K562 (cell line): ENCODE measurements around the gene RACK1. TPM values are rescaled to one million over a fixed set of nuclear protein-coding genes. Genes with fewer than 3 reads are reported as not detected.

Experiments used
- CSDE1 ChIP-seq, 2 experiments: fragments of 450-650 bp; IDR thresholded peaks; 2 replicates each; pipeline ENCODE4 v1.6.1; 2016; ENCODE audit warnings: mild to moderate bottlenecking in 1 of 2
- FUS ChIP-seq: fragments of 200-400 bp; formaldehyde crosslinking; optimal IDR thresholded peaks from 2 replicates; pipeline ENCODE3; 2017; ENCODE audit warnings: low read depth, low read length
- HMGN3 ChIP-seq: IDR thresholded peaks from 2 replicates; pipeline ENCODE4 v1.6.1; 2011; ENCODE audit warnings: borderline replicate concordance, low read depth, mild to moderate bottlenecking, mixed read lengths, low read length; ENCODE audit not compliant: insufficient read length; ENCODE audit errors: extremely low read depth
- KLF13 ChIP-seq: fragments of 450-650 bp; IDR thresholded peaks from 2 replicates; pipeline ENCODE4 v1.6.1; 2016; ENCODE audit warnings: missing genetic modification characterization, low read depth, mild to moderate bottlenecking, missing compliant biosample characterization, moderate library complexity, borderline replicate concordance
- TCF3 ChIP-seq: sonication (generic); formaldehyde crosslinking; IDR thresholded peaks from 2 replicates; pipeline ENCODE4 v1.4.0; 2020; ENCODE audit warnings: mild to moderate bottlenecking, missing genetic modification reagents
- TOE1 ChIP-seq, 2 experiments: fragments of 450-650 bp in 1 of 2; sonication (generic) in 1 of 2; formaldehyde crosslinking in 1 of 2; IDR thresholded peaks; 2 replicates each; pipeline versions ENCODE4 v1.7.1 to v1.8.0; 2016 to 2022; ENCODE audit warnings: borderline replicate concordance in 2 of 2, mild to moderate bottlenecking in 2 of 2, antibody characterized with exemption in 1 of 2, inconsistent platforms in 1 of 2, low read depth in 1 of 2, missing genetic modification reagents in 1 of 2, moderate library complexity in 1 of 2
- WHSC1 ChIP-seq: IDR thresholded peaks from one replicate; pipeline ENCODE4 v1.6.1; 2012; ENCODE audit warnings: low read length, control low read depth, inconsistent platforms
- polyA plus RNA-seq, 8 experiments: library from polyadenylated mRNA; depleted of rRNA in 4 of 8; stranded (reverse) in 5 of 8; unstranded in 3 of 8; fragments of >200 nt; fragmentation: Nextera tagmentation in 2 of 8; fragmentation: Illumina TruSeq in 1 of 8; extraction: Ambion mirVana in 2 of 8; extraction: Trizol in 1 of 8; gene quantifications; 2 replicates each; pipeline versions ENCODE4 v1.2.1 to v1.2.3, GENCODE V29; 2011 to 2014; ENCODE audit warnings: inconsistent platforms in 1 of 8, missing spikeins in 1 of 8
- total RNA-seq, 7 experiments: library from RNA; depleted of rRNA in 6 of 7; stranded (reverse); fragments of >200 nt in 6 of 7; fragmentation: Illumina TruSeq in 2 of 7; extraction: Trizol in 2 of 7; gene quantifications; 2 replicates each; pipeline versions ENCODE4 v1.2.1 to v1.2.3, GENCODE V29; 2011 to 2021; ENCODE audit warnings: low replicate concordance in 1 of 7
- TF ChIP-seq, protein P1 (sequence below): sonication (generic); formaldehyde crosslinking; IDR thresholded peaks from 2 replicates; pipeline ENCODE4 v1.8.0; 2023; ENCODE audit warnings: missing genetic modification reagents, mild to moderate bottlenecking, borderline replicate concordance
- TF ChIP-seq, protein P2 (sequence below): fragments of 250-450 bp; sonication (Bioruptor Pico); IDR thresholded peaks from 2 replicates; pipeline ENCODE4 v1.8.0; 2021; ENCODE audit warnings: mild to moderate bottlenecking, moderate library complexity
- TF ChIP-seq, protein P3 (sequence below): fragments of 450-650 bp; formaldehyde crosslinking; IDR thresholded peaks from 2 replicates; pipeline ENCODE4 v1.4.0; 2020; ENCODE audit warnings: mild to moderate bottlenecking, moderate library complexity

The RACK1 gene
- total and polyA plus RNA-seq, 9 of the 15 experiments (the other 6 are each of a cell fraction or from before 2014, with no cell fraction given): 2,303 to 5,311 (median 3,833) TPM

DNA sequence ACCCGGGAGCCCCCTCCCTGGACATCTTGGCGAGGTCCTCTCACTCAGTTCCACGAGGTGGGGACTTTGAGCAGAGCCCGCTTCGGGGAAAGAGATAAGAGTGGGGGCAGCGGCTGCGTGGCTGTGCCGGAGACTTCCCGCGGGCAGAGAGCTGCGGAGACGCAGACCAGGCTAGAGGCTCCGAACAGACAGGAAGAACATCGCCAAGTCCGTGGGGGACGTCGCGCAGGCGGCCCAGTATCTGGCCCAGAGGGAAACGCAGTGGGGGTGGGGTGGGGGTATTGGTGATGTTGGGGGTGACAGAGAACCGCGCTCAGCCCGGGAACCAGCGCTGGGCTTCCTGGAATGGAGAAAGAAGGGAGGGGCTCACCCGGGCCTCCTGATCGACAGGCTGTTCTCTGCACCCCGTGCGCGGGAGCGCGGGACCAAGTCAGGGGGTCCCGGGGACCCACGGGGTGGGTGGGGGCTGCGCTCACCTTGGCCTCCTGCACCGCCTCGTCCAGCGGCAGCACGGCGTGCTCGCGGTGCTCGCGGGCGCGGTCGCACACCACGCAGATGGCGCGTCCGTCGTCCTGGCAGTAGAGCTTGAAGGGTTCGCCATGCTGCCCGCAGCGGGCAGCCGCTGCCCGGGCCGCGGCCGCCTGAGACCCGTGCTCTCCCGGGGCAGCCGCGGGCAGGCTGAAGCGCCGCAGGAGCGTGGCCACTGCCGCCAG lies 39.4 kb downstream of the RACK1 start (continued):
- TF ChIP-seq, protein P1, sequence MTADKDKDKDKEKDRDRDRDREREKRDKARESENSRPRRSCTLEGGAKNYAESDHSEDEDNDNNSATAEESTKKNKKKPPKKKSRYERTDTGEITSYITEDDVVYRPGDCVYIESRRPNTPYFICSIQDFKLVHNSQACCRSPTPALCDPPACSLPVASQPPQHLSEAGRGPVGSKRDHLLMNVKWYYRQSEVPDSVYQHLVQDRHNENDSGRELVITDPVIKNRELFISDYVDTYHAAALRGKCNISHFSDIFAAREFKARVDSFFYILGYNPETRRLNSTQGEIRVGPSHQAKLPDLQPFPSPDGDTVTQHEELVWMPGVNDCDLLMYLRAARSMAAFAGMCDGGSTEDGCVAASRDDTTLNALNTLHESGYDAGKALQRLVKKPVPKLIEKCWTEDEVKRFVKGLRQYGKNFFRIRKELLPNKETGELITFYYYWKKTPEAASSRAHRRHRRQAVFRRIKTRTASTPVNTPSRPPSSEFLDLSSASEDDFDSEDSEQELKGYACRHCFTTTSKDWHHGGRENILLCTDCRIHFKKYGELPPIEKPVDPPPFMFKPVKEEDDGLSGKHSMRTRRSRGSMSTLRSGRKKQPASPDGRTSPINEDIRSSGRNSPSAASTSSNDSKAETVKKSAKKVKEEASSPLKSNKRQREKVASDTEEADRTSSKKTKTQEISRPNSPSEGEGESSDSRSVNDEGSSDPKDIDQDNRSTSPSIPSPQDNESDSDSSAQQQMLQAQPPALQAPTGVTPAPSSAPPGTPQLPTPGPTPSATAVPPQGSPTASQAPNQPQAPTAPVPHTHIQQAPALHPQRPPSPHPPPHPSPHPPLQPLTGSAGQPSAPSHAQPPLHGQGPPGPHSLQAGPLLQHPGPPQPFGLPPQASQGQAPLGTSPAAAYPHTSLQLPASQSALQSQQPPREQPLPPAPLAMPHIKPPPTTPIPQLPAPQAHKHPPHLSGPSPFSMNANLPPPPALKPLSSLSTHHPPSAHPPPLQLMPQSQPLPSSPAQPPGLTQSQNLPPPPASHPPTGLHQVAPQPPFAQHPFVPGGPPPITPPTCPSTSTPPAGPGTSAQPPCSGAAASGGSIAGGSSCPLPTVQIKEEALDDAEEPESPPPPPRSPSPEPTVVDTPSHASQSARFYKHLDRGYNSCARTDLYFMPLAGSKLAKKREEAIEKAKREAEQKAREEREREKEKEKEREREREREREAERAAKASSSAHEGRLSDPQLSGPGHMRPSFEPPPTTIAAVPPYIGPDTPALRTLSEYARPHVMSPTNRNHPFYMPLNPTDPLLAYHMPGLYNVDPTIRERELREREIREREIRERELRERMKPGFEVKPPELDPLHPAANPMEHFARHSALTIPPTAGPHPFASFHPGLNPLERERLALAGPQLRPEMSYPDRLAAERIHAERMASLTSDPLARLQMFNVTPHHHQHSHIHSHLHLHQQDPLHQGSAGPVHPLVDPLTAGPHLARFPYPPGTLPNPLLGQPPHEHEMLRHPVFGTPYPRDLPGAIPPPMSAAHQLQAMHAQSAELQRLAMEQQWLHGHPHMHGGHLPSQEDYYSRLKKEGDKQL (CRISPR knock-in tag): no peak
- TF ChIP-seq KLF13 (tag): no peak
- peak; percentile 31 for TF ChIP-seq HMGN3
- TF ChIP-seq FUS: no peak
- TF ChIP-seq, protein P2, sequence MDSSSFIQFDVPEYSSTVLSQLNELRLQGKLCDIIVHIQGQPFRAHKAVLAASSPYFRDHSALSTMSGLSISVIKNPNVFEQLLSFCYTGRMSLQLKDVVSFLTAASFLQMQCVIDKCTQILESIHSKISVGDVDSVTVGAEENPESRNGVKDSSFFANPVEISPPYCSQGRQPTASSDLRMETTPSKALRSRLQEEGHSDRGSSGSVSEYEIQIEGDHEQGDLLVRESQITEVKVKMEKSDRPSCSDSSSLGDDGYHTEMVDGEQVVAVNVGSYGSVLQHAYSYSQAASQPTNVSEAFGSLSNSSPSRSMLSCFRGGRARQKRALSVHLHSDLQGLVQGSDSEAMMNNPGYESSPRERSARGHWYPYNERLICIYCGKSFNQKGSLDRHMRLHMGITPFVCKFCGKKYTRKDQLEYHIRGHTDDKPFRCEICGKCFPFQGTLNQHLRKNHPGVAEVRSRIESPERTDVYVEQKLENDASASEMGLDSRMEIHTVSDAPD (CRISPR knock-in tag): no peak
- TF ChIP-seq TCF3 (CRISPR knock-in tag): no peak
- TF ChIP-seq TOE1 (IDR thresholded peaks at IDR 0.05; ENCODE audit: borderline replicate concordance): no peak
- no peak for TF ChIP-seq TOE1 (CRISPR knock-in tag; IDR thresholded peaks at IDR 0.05; ENCODE audit: borderline replicate concordance, low read depth)
- no peak for TF ChIP-seq WHSC1
- TF ChIP-seq, protein P3, sequence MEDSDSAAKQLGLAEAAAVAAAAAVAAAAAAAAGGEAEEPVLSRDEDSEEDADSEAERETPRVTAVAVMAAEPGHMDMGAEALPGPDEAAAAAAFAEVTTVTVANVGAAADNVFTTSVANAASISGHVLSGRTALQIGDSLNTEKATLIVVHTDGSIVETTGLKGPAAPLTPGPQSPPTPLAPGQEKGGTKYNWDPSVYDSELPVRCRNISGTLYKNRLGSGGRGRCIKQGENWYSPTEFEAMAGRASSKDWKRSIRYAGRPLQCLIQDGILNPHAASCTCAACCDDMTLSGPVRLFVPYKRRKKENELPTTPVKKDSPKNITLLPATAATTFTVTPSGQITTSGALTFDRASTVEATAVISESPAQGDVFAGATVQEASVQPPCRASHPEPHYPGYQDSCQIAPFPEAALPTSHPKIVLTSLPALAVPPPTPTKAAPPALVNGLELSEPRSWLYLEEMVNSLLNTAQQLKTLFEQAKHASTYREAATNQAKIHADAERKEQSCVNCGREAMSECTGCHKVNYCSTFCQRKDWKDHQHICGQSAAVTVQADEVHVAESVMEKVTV (CRISPR knock-in tag): no peak
- TF ChIP-seq CSDE1 (IDR thresholded peaks at IDR 0.05): no peak
